ENCODE results near the gene TACR1. TPM values are rescaled to one million over a fixed set of nuclear protein-coding genes. Genes with fewer than 3 reads are reported as not detected.
A peak's percentile ranks its signal among the peaks of the same experiment; 100 is the strongest.
"Not testable (repeated sequence)": the region's sequence is repeated elsewhere in the genome, so short reads cannot be mapped to it uniquely, and the experiment has no call there.

The TACR1 gene
- polyA plus RNA-seq, 1 donor = 0.21 TPM

DNA sequence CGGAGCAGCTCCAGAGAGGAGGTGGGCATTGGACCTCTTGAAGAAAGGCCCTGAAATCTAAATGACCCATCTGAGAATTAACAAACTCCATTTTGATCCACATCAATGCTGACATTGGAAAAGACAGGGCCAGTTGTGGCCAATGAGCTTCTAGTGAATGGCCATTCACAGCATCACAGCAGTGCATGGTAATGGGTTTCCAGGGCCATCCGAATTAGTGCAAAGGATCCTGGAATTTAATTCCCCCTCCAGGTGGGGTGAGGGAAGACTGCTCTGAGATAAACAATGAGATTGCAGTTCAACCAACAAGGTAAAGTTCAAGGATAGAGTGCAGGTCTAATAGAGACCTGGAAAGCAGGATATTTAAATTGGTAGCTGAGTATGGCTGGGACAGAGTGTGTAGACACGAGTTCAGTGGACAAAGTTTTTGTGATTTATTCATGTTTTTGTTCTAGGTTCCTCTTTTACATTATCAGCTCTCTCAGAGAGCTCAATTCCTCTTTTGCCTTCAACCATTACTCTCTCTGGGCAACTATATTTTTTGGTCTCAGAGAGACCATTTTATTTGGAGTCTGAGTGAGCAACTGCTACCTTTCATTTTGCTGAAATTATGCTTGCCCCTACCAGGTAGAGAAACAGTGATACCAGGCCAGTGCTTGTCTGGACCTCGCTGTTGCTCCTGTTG is 5.0 kb downstream of the TACR1 start:
- DNase-seq = no peak

GRCh38 chr2:75192496-75192895 is 6.8 kb downstream of the TACR1 start:
- no peak for DNase-seq

DNA sequence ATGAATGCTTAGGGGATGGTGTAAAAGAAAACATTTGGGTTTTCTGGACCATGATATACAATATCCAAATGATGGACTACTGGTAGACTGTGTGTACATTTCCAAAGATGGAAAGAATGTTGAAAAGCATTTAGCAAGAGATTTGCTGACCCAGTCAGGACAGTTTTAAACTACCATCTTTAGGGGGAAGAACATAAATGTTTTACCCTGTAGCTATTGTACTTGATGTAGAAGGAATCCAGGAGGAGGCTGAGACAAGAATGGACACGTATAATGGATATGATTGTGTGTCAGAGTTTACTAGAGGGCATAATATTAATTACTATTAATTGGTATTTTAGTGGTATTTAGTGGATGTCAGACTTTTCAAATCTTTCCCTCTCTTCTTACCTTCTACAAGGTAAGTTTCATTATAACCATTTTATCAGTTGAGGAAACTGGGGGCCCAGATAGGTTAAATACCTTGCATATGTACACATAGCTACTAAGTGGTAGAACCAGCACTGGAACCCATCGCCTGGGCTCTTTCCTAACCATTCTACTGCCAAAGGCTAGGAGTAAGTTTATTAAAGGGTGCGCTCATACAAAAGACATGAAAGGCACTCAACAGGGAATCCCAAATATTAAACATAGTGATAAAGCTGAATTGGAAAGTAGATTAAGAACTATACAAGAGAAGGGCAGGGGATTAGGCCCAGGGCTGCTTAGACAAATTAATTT is 8.9 kb downstream of the TACR1 start:
- DNase-seq = no peak

- DNase-seq = peak; percentile 51
Measured at GRCh38 chr2:75186821-75187220, 12.5 kb downstream of the TACR1 start.

GRCh38 chr2:75182606-75183005 is 16.7 kb downstream of the TACR1 start:
- no peak for DNase-seq

GRCh38 chr2:75180476-75180875 is 18.8 kb downstream of the TACR1 start:
- no peak for DNase-seq

- no peak for DNase-seq
Measured at GRCh38 chr2:75177427-75177826, 21.9 kb downstream of the TACR1 start.

GRCh38 chr2:75175456-75175855 is 23.9 kb downstream of the TACR1 start:
- DNase-seq = no peak

- DNase-seq = no peak
Measured at GRCh38 chr2:75174981-75175380, 24.3 kb downstream of the TACR1 start.

- DNase-seq = no peak
Measured at GRCh38 chr2:75174519-75174918, 24.8 kb downstream of the TACR1 start.

- no peak for DNase-seq
Measured at GRCh38 chr2:75173740-75174139, 25.6 kb downstream of the TACR1 start.

DNA sequence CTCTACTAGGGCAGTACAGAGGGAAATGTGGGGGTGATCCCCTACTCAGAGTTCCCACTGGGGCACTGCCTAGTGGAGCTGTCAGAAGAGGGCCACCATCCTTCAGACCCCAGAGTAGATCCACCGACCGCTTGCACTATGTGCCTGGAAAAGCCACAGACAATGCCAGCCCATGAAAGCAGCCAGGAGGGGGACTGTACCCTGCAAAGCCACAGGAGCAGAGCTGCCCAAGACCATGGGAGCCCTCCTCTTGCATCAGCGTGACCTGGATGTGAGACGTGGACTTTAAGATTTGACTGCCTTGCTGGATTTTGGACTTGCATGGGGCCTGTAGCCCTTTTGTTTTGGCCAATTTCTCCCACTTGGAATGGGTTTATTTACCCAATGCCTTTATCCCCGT is 27.9 kb downstream of the TACR1 start:
- DNase-seq = not testable (repeated sequence)

- DNase-seq = no peak
Measured at GRCh38 chr2:75170889-75171288, 28.4 kb downstream of the TACR1 start.

DNA sequence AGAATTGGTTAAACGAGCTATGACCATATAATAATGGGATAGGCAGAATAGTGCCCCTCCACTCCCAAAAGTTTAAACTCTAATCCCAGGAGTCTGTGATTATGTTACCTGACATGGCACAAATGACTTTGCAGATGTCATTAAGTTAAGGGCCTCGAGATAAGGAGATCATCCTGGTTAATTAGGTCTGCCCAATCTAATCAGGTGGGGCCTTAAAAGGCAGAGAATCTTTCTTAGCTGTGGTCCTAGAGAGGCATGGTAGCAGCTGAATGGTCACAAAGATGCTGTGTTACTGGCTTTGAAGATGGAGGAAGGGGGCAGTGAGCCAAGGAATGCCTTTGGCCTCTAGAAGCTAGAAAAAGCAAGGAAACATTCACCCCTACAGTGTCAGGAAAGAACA is 31.1 kb downstream of the TACR1 start:
- no peak for DNase-seq

GRCh38 chr2:75166491-75166890 is 32.8 kb downstream of the TACR1 start:
- DNase-seq = no peak

GRCh38 chr2:75162897-75163296 is 36.4 kb downstream of the TACR1 start:
- DNase-seq = no peak

GRCh38 chr2:75162259-75162658 is 37.1 kb downstream of the TACR1 start:
- peak; percentile 8 for DNase-seq

DNA sequence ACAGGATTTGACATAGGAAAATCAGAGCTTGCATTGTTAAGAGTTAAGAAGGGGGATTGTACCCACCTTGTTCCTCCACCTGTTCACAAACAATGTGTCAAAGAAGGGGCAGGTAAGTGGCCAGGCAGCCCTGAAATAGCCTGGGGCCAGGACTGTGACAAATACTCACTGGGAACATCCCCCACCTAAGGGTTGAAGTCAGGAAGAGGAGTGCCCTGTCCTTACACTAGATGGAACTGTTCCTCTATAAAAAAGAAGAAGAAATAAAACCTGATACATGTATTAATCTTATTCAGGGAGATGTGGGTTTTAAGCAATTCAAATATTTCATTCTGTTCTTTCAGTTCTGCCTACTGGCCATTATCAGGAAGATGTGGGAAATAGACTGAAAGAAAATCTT is 41.9 kb downstream of the TACR1 start:
- DNase-seq = no peak

DNA sequence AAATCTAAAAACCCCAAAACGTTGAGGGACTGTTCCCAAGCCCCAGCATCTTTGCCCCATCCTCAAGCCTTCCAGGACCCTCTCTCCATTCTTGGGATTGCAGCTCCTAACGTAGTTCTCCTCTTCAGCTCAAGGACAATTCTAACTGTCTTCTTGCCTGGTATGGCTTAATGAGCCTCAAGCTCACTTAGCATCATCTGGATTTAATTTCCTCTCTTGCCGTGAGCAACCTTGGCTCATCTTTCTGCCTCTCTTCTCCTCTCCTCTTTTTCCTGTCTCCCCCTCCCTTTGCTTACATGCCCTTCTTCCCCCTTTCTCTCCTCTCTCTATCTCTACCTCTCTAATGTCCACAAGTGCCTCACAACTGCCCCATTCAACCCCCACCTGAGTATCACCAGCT is 44.2 kb downstream of the TACR1 start:
- no peak for DNase-seq

DNA sequence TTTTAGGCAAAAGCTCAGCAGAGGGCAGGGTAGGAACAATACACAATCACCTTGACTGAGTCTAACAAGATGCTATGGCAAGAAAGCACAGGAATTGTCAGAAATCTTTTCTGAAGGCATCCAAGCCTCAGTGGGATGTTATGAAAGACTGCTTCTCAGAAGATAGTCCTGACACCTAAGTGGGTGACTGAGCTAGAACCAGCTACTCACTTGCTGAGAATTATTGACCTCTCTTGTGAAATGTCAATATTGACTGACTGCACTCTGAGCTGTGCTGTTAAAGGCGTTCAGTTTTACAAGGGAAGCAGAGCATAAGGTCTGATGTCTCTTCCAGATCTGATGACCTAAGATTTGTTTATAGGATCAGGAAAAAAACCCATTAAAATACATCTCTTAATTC is 46.1 kb downstream of the TACR1 start:
- DNase-seq = no peak

DNA sequence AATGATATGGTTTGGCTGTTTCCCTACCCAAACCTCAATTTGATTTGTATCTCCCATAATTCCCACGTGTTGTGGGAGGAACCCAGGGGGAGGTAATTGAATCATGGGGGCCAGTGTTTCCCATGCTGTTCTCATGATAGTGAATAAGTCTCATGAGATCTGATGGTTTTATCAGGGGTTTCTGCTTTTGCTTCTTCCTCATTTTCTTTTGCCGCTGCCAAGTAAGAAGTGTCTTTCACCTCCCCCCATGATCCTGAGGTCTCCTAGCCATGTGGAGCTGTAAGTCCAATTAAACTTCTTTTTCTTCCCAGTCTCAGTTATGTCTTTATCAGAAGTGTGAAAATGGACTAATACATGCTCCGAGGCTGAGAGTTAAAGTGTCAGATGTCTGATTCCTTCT is 47.1 kb downstream of the TACR1 start:
- not testable (repeated sequence) for DNase-seq

DNA sequence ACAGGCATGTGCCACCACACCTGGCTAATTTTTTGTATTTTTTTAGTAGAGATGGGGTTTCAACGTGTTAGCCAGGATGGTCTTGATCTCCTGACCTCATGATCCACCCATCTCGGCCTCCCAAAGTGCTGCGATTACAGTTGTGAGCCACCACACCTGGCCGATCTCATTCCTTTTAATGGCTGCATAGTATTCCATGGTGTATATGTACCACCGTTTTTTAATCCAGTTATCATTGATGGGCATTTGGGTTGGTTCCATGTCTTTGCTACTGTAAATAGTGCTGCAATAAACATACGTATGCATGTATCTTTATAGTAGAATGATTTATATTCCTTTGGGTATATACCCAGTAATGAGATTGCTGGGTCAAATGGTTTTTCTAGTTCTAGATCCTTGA is 51.4 kb downstream of the TACR1 start:
- not testable (repeated sequence) for DNase-seq

- DNase-seq = no peak
Measured at GRCh38 chr2:75146606-75147332, 52.6 kb downstream of the TACR1 start.

DNA sequence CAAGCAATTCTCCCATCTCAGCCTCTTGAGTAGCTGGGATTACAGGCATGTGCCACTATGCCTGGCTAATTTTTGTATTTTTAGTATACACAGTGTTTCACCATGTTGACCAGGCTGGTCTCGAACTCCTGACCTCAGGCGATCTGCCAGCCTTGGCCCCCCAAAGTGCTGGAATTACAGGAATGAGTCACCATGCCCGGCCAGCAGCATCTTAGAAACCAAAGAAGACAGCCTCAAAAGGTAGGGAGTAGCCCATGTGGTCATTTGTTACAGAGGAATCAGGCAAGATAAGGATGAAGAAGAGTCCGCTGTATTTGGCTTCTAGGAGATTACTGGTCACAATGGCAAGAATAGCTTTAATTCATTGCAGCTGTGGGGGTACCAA is 53.1 kb downstream of the TACR1 start:
- DNase-seq = not testable (repeated sequence)

Measured in hindlimb muscle (tissue), 1 donor.